HCT116 (cell line): ENCODE measurements around the gene OR2G3. TPM values are rescaled to one million over a fixed set of nuclear protein-coding genes. Genes with fewer than 3 reads are reported as not detected.

ENCODE experiments used
- ATAC-seq: fragments of 200-7000 bp; cut with Tn5 transposase; 2 replicates; pipeline ENCODE4 v1.9.1; 2020; ENCODE audit warnings: mild to moderate bottlenecking, moderate library complexity
- BruUV-seq: library from RNA; stranded (reverse); fragments of 400-500 nt; replicated peaks from 2 replicates; lab custom pipeline; 2021; lab: Mats Ljungman, UMichigan
- CTCF ChIA-PET: fragments of 300-600 bp; sonication (Branson Sonifier 250); formaldehyde crosslinking; loops from one replicate; lab custom pipeline; 2021; ENCODE audit warnings: antibody characterized with exemption; lab: Charles Lee
- POLR2A ChIA-PET: fragments of 300-600, 350-600 bp; sonication (Branson Sonifier 250); formaldehyde crosslinking; loops from one replicate; lab custom pipeline; 2021; ENCODE audit warnings: antibody characterized with exemption; lab: Charles Lee
- RAD21 ChIA-PET, 2 experiments: fragments of 300-600 bp; sonication (Branson Sonifier 250); formaldehyde crosslinking; loops; one replicate each; lab custom pipeline; 2023; ENCODE audit warnings: low total read pairs in 2 of 2; ENCODE audit not compliant: uncharacterized antibody in 2 of 2, unreplicated experiment in 2 of 2, low non-redundant PET in 1 of 2; lab: Charles Lee
- DNase-seq: peaks from one replicate; pipeline ENCODE4 v3.0.0-alpha.2; 2010; ENCODE audit warnings: low read depth, low spot score
- H2AFZ ChIP-seq: fragments of 200-600 bp; shearing (Covaris generic), sonication (generic); 2 replicates; pipeline ENCODE4 v1.6.1; 2017; ENCODE audit warnings: low read depth, mixed run types, mixed read lengths, antibody characterized with exemption, low read length; ENCODE audit not compliant: poor library complexity, severe bottlenecking
- H3K27ac ChIP-seq: 2 replicates; pipeline ENCODE4 v1.5.1; 2012; ENCODE audit warnings: low read depth, low read length
- H3K27me3 ChIP-seq: fragments of 200-600 bp; sonication (generic); 2 replicates; pipeline ENCODE4 v1.6.1; 2016; ENCODE audit warnings: mixed run types, low read length, mixed read lengths; ENCODE audit not compliant: insufficient read depth
- H3K36me3 ChIP-seq, 2 experiments: fragments of 200-500 bp in 1 of 2; fragments of 200-600 bp in 1 of 2; sonication (Bioruptor generic) in 1 of 2; sonication (generic) in 1 of 2; 2 replicates each; pipeline versions ENCODE4 v1.5.1 to v1.6.1; 2014 to 2016; ENCODE audit warnings: low read length in 2 of 2, inconsistent platforms in 1 of 2, mixed read lengths in 1 of 2, mixed run types in 1 of 2; ENCODE audit not compliant: insufficient read depth in 2 of 2, control insufficient read depth in 1 of 2
- H3K4me1 ChIP-seq, 2 experiments: fragments of 200-600 bp in 1 of 2; sonication (generic) in 1 of 2; 2 replicates each; pipeline versions ENCODE4 v1.5.1 to v1.6.1; 2012 to 2017; ENCODE audit warnings: low read length in 2 of 2, inconsistent platforms in 1 of 2, mild to moderate bottlenecking in 1 of 2, mixed read lengths in 1 of 2, mixed run types in 1 of 2, moderate library complexity in 1 of 2; ENCODE audit not compliant: insufficient read depth in 2 of 2, control insufficient read depth in 1 of 2
- H3K4me2 ChIP-seq: fragments of 200-600 bp; sonication (generic); 2 replicates; pipeline ENCODE4 v1.6.1; 2017; ENCODE audit warnings: mixed run types, low read length, mixed read lengths
- H3K4me3 ChIP-seq, 2 experiments: fragments of 200-600 bp in 1 of 2; sonication (generic) in 1 of 2; replicated peaks in 1 of 2; 2 replicates each; pipeline ENCODE4 v1.5.1; 2011 to 2016; ENCODE audit warnings: low read length in 2 of 2, control low read depth in 1 of 2, low read depth in 1 of 2, mild to moderate bottlenecking in 1 of 2, mixed read lengths in 1 of 2, mixed run types in 1 of 2
- H3K79me2 ChIP-seq: fragments of 200-600 bp; sonication (generic); 2 replicates; pipeline ENCODE4 v1.6.1; 2017; ENCODE audit warnings: mild to moderate bottlenecking, mixed run types, low read length, moderate library complexity, mixed read lengths; ENCODE audit not compliant: insufficient read depth
- H3K9ac ChIP-seq: fragments of 200-600 bp; sonication (generic); 2 replicates; pipeline ENCODE4 v1.6.1; 2016; ENCODE audit warnings: low read length, mixed read lengths
- H3K9me2 ChIP-seq: fragments of 200-600 bp; sonication (generic), shearing (Covaris generic); 2 replicates; pipeline ENCODE4 v1.6.1; 2017; ENCODE audit warnings: mixed run types, mild to moderate bottlenecking, moderate library complexity; ENCODE audit not compliant: insufficient read depth
- H3K9me3 ChIP-seq, 2 experiments: fragments of 200-500 bp in 1 of 2; fragments of 200-600 bp in 1 of 2; sonication (Bioruptor generic) in 1 of 2; sonication (generic) in 1 of 2; 2 replicates each; pipeline ENCODE4 v1.6.1; 2014 to 2017; ENCODE audit warnings: low read length in 2 of 2, mixed read lengths in 2 of 2, inconsistent platforms in 1 of 2, low read depth in 1 of 2, mild to moderate bottlenecking in 1 of 2, mixed run types in 1 of 2, moderate library complexity in 1 of 2; ENCODE audit not compliant: control insufficient read depth in 1 of 2, insufficient read depth in 1 of 2
- H4K20me1 ChIP-seq: fragments of 200-600 bp; sonication (generic), shearing (Covaris generic); 2 replicates; pipeline ENCODE4 v1.6.1; 2017; ENCODE audit warnings: mixed run types, mild to moderate bottlenecking, moderate library complexity; ENCODE audit not compliant: insufficient read depth
- CEBPB ChIP-seq: IDR thresholded peaks from 2 replicates; pipeline ENCODE4 v1.6.1; 2012; ENCODE audit warnings: low read depth
- CTCF ChIP-seq, 3 experiments: fragments of 200-600 bp in 1 of 3; sonication (generic) in 1 of 3; IDR thresholded peaks in 2 of 3; conservative IDR thresholded peaks in 1 of 3; 2 replicates each; pipeline ENCODE4 v1.5.1; 2012 to 2017; ENCODE audit warnings: low read depth in 2 of 3, low read length in 2 of 3, antibody characterized with exemption in 1 of 3, borderline replicate concordance in 1 of 3, control low read depth in 1 of 3, mild to moderate bottlenecking in 1 of 3, mixed read lengths in 1 of 3, mixed run types in 1 of 3, moderate library complexity in 1 of 3; ENCODE audit not compliant: insufficient read depth in 1 of 3
- EZH2phosphoT487 ChIP-seq: fragments of 200-600 bp; IDR thresholded peaks from 2 replicates; pipeline ENCODE4 v1.6.1; 2018; ENCODE audit warnings: antibody characterized with exemption, borderline replicate concordance
- FOSL1 ChIP-seq: IDR thresholded peaks from 2 replicates; pipeline ENCODE4 v1.6.1; 2012; ENCODE audit warnings: low read depth
- POLR2AphosphoS5 ChIP-seq: IDR thresholded peaks from 2 replicates; pipeline ENCODE4 v1.6.1; 2011; ENCODE audit warnings: mild to moderate bottlenecking, low read depth, low read length, moderate library complexity
- RAD21 ChIP-seq: IDR thresholded peaks from 2 replicates; pipeline ENCODE4 v1.6.1; 2012; ENCODE audit warnings: low read depth, mild to moderate bottlenecking
- ZBTB33 ChIP-seq: IDR thresholded peaks from 2 replicates; pipeline ENCODE4 v1.6.1; 2011; ENCODE audit warnings: mild to moderate bottlenecking, low read length, moderate library complexity; ENCODE audit not compliant: insufficient replicate concordance; ENCODE audit errors: extremely low read depth
- ZFX ChIP-seq: fragments of 450-650 bp; IDR thresholded peaks from 2 replicates; pipeline ENCODE4 v1.6.1; 2017
- ZNF274 ChIP-seq: fragments of 200-500 bp; sonication (Bioruptor generic); IDR thresholded peaks from 2 replicates; pipeline ENCODE4 v1.6.1; 2014; ENCODE audit warnings: mild to moderate bottlenecking, low read depth, low read length, inconsistent platforms
- intact Hi-C: fragments of 100-400 bp; cut with micrococcal nuclease; formaldehyde crosslinking; loops from 2 replicates; pipeline ENCODE4 v1.10.0; 2022
- total RNA-seq: library from RNA; stranded (reverse); gene quantifications from one replicate; pipeline ENCODE4 v1.2.1, GENCODE V29; 2021; ENCODE audit not compliant: unreplicated experiment

The OR2G3 gene
- total RNA-seq, 1 experiment from 2014 or later, result not detected

GRCh38 chr1:247574664-247575063 is 30.7 kb upstream of the OR2G3 start:
- H3K79me2 ChIP-seq, result no peaks in the 10 kb centered on the region
- no peaks in the 10 kb centered on the region for H3K4me1 ChIP-seq
- no peaks in the 10 kb centered on the region for H4K20me1 ChIP-seq
- no peaks in the 10 kb centered on the region for H3K9me3 ChIP-seq
- ChIA-PET RAD21 (no interaction called here), CTCF (no interaction called here), POLR2A (no interaction called here)
- intact Hi-C loops, result loop anchor here (10.0 kb wide), 1 partner anchor 420 kb away; no protein-coding TSS in a partner anchor
- no peaks in the 10 kb centered on the region for H3K36me3 ChIP-seq
- no peak for ATAC-seq
- no peak overlapping the region for H2AFZ ChIP-seq
- H3K4me3 ChIP-seq, result no peak overlapping the region
- H3K9ac ChIP-seq, result no peak overlapping the region
- no peak overlapping the region for H3K4me2 ChIP-seq
- TF ChIP-seq POLR2AphosphoS5, result no peak
- TF ChIP-seq ZNF274, result no peak
- TF ChIP-seq CTCF (IDR thresholded peaks at IDR 0.05 in 2 of 3, conservative IDR thresholded peaks at IDR 0.05 in 1 of 3; ENCODE audit: borderline replicate concordance in 1 of 3, insufficient read depth in 1 of 3, low read depth in 2 of 3, low read length in 2 of 3), result no peak
- TF ChIP-seq CEBPB, result no peak
- no peak for TF ChIP-seq ZFX
- TF ChIP-seq EZH2phosphoT487, result no peak
- DNase-seq, result no peak
- no peak overlapping the region for H3K27ac ChIP-seq
- H3K27me3 ChIP-seq, result no peaks in the 10 kb centered on the region
- H3K9me2 ChIP-seq, result no peaks in the 10 kb centered on the region
- BruUV-seq, result no TSS peak

GRCh38 chr1:247576514-247576913 is 28.9 kb upstream of the OR2G3 start:
- Histone ChIP-seq H3K9me2 (no peaks in the 10 kb centered on the region), H3K4me1 (no peaks in the 10 kb centered on the region), H3K4me3 (no peak overlapping the region), H2AFZ (no peak overlapping the region), H3K27me3 (no peaks in the 10 kb centered on the region), H4K20me1 (no peaks in the 10 kb centered on the region), H3K9me3 (no peaks in the 10 kb centered on the region), H3K9ac (no peak overlapping the region), H3K4me2 (no peak overlapping the region)
- CTCF ChIA-PET, result no interaction called here
- intact Hi-C loops, result loop anchor here (1.0 to 10.0 kb wide), 2 partner anchors 186 to 422 kb away; no protein-coding TSS in a partner anchor
- DNase-seq (peak; percentile 4), ATAC-seq (no peak)
- POLR2A ChIA-PET, result no interaction called here
- BruUV-seq, result no TSS peak
- TF ChIP-seq CTCF (IDR thresholded peaks at IDR 0.05 in 2 of 3, conservative IDR thresholded peaks at IDR 0.05 in 1 of 3; ENCODE audit: borderline replicate concordance in 1 of 3, insufficient read depth in 1 of 3, low read depth in 2 of 3, low read length in 2 of 3), result peak; percentile 29 to 49 (median 38); a peak in 4 of 6 replicates
- TF ChIP-seq ZBTB33, result no peak
- TF ChIP-seq FOSL1, result no peak
- peak; percentile 57 for TF ChIP-seq RAD21
- TF ChIP-seq, all 23 proteins: peak for 2
- Histone ChIP-seq H3K27ac (no peak overlapping the region), H3K79me2 (no peaks in the 10 kb centered on the region), H3K36me3 (no peaks in the 10 kb centered on the region)
- RAD21 ChIA-PET, result no interaction called here
